Left lung (tissue), 10 donors: Measurements from ENCODE around the gene NXPH2. TPM values are rescaled to one million over a fixed set of nuclear protein-coding genes. Genes with fewer than 3 reads are reported as not detected.

ENCODE experiments used
- ATAC-seq: fragments of 200-7000 bp; cut with Tn5 transposase; one replicate; pipeline ENCODE4 v1.9.1; 2020; ENCODE audit warnings: moderate library complexity
- DNase-seq, 4 donors: peaks; one replicate each; pipeline ENCODE4 v3.0.0-alpha.2; 2013 to 2020
- H3K27ac ChIP-seq, 2 donors: fragments of 200-600 bp; sonication (generic) in 1 of 2; one replicate each; pipeline versions ENCODE4 v1.5.0 to v1.8.0; 2020 to 2021
- H3K27me3 ChIP-seq, 2 donors: fragments of 200-600 bp; sonication (generic) in 1 of 2; one replicate each; pipeline versions ENCODE4 v1.5.0 to v1.8.0; 2020 to 2021
- H3K36me3 ChIP-seq, 2 donors: fragments of 200-600 bp; sonication (generic) in 1 of 2; one replicate each; pipeline versions ENCODE4 v1.5.0 to v1.8.0; 2020 to 2021
- H3K4me1 ChIP-seq, 2 donors: fragments of 200-600 bp; one replicate each; pipeline ENCODE4 v1.8.0; 2021
- H3K4me3 ChIP-seq, 2 donors: fragments of 200-600 bp; sonication (generic) in 1 of 2; one replicate each; pipeline versions ENCODE4 v1.5.0 to v1.8.0; 2020 to 2021; ENCODE audit warnings: mild to moderate bottlenecking in 1 of 2
- H3K9me3 ChIP-seq, 2 donors: fragments of 200-600 bp; sonication (generic) in 1 of 2; one replicate each; pipeline versions ENCODE4 v1.5.0 to v1.8.0; 2020 to 2021
- CTCF ChIP-seq, 2 donors: fragments of 200-600 bp; sonication (generic) in 1 of 2; IDR thresholded peaks; one replicate each; pipeline versions ENCODE4 v1.5.0 to v1.8.0; 2021; ENCODE audit warnings: antibody characterized with exemption in 2 of 2
- intact Hi-C, 2 donors: fragments of 100-400 bp; cut with DNase I; formaldehyde crosslinking; loops; one replicate each; pipeline versions ENCODE4 v1.11.2 to v1.14.2; 2022
- polyA plus RNA-seq, 6 donors: library from polyadenylated mRNA; unstranded; fragments of 120-200 nt; gene quantifications; one replicate each; pipeline ENCODE4 v1.2.1, GENCODE V29; 2013; ENCODE audit not compliant: insufficient read length in 6 of 6
- total RNA-seq, 2 donors: library from RNA; stranded (reverse); fragmentation: NEBNext Ultra II Directional; extraction: Animal tissue kit (Norgen Biotek cat#: 25700); gene quantifications; one replicate each; pipeline ENCODE4 v1.2.1, GENCODE V29; 2021
- donor health status: DM: no; HTN: yes; CAD: no.
- donor health status: DM: no; HTN: no; CAD: no.

The NXPH2 gene
- total and polyA plus RNA-seq, 8 donors, result 0.58 to 1.3 (median 1.0) TPM; not detected in 2

- no peak overlapping the region for H3K4me3 ChIP-seq
- no peak for DNase-seq
- H3K9me3 ChIP-seq, result peaks cover 0 to 7% of the 10 kb centered on the region in 2 donors
- intact Hi-C loops, result no loop called here
- no peak for ATAC-seq
- H3K27me3 ChIP-seq, result no peaks in the 10 kb centered on the region
- H3K36me3 ChIP-seq, result no peaks in the 10 kb centered on the region
- H3K4me1 ChIP-seq, result no peaks in the 10 kb centered on the region
- TF ChIP-seq CTCF (IDR thresholded peaks at IDR 0.05), result no peak
- no peak overlapping the region for H3K27ac ChIP-seq
Measured at GRCh38 chr2:138637061-138637460, 143.1 kb downstream of the NXPH2 start.

- ATAC-seq (no peak), DNase-seq (no peak)
- H3K27me3 ChIP-seq, result no peaks in the 10 kb centered on the region
- H3K36me3 ChIP-seq, result no peaks in the 10 kb centered on the region
- H3K4me1 ChIP-seq, result no peaks in the 10 kb centered on the region
- H3K27ac ChIP-seq, result no peak overlapping the region
- no peak overlapping the region for H3K4me3 ChIP-seq
- no peak for TF ChIP-seq CTCF (IDR thresholded peaks at IDR 0.05)
- intact Hi-C loops, result no loop called here
- peaks cover 0 to 7% of the 10 kb centered on the region in 2 donors for H3K9me3 ChIP-seq
Measured at GRCh38 chr2:138633049-138633448, 147.1 kb downstream of the NXPH2 start.

- H3K9me3 ChIP-seq, result peaks cover 0 to 7% of the 10 kb centered on the region in 2 donors
- no peaks in the 10 kb centered on the region for H3K27me3 ChIP-seq
- no peaks in the 10 kb centered on the region for H3K36me3 ChIP-seq
- intact Hi-C loops, result no loop called here
- ATAC-seq, result no peak
- H3K27ac ChIP-seq, result no peak overlapping the region
- no peak for TF ChIP-seq CTCF (IDR thresholded peaks at IDR 0.05)
- DNase-seq, result peak in 1 of 4 donors; percentile 28
- no peak overlapping the region for H3K4me3 ChIP-seq
- H3K4me1 ChIP-seq, result no peaks in the 10 kb centered on the region
Measured at GRCh38 chr2:138632066-138632620, 148.0 kb downstream of the NXPH2 start.

- no peak overlapping the region for H3K27ac ChIP-seq
- DNase-seq (no peak), ATAC-seq (no peak)
- TF ChIP-seq CTCF (IDR thresholded peaks at IDR 0.05), result no peak
- no peaks in the 10 kb centered on the region for H3K36me3 ChIP-seq
- no peaks in the 10 kb centered on the region for H3K4me1 ChIP-seq
- intact Hi-C loops, result no loop called here
- peaks cover 0 to 7% of the 10 kb centered on the region in 2 donors for H3K9me3 ChIP-seq
- H3K27me3 ChIP-seq, result no peaks in the 10 kb centered on the region
- no peak overlapping the region for H3K4me3 ChIP-seq
Measured at GRCh38 chr2:138630164-138630563, 150.0 kb downstream of the NXPH2 start.

GRCh38 chr2:138626148-138626547, 154.0 kb downstream of the NXPH2 start:
- H3K9me3 ChIP-seq, result no peaks in the 10 kb centered on the region
- TF ChIP-seq CTCF (IDR thresholded peaks at IDR 0.05), result no peak
- no peak overlapping the region for H3K27ac ChIP-seq
- H3K4me3 ChIP-seq, result no peak overlapping the region
- ATAC-seq (no peak), DNase-seq (no peak)
- no peaks in the 10 kb centered on the region for H3K36me3 ChIP-seq
- H3K4me1 ChIP-seq, result no peaks in the 10 kb centered on the region
- H3K27me3 ChIP-seq, result no peaks in the 10 kb centered on the region
- intact Hi-C loops, result no loop called here
